Measurements from ENCODE around the gene SIRT2.

The SIRT2 gene

GRCh38 chr19:38919837-38920601 lies 20.6 kb upstream of the SIRT2 start:
- DNase-seq, result no peak

- DNase-seq, result no peak
Observed at GRCh38 chr19:38918526-38918925, 19.1 kb upstream of the SIRT2 start.

GRCh38 chr19:38917921-38918491 lies 18.6 kb upstream of the SIRT2 start:
- peak; percentile 20 for DNase-seq

- no peak for DNase-seq
Observed at GRCh38 chr19:38917516-38917915, 18.1 kb upstream of the SIRT2 start.

GRCh38 chr19:38915329-38916321 lies 16.2 kb upstream of the SIRT2 start:
- no peak for DNase-seq

- DNase-seq, result no peak
Observed at GRCh38 chr19:38913958-38914357, 14.5 kb upstream of the SIRT2 start.

- DNase-seq, result peak; percentile 8
Observed at GRCh38 chr19:38912600-38913514, 13.4 kb upstream of the SIRT2 start.

- DNase-seq, result no peak
Observed at GRCh38 chr19:38911388-38912001, 12.1 kb upstream of the SIRT2 start.

- DNase-seq, result no peak
Observed at GRCh38 chr19:38910488-38910887, 11.1 kb upstream of the SIRT2 start.

- no peak for DNase-seq
Observed at GRCh38 chr19:38908911-38909310, 9.5 kb upstream of the SIRT2 start.

- DNase-seq, result no peak
Observed at GRCh38 chr19:38907670-38908069, 8.3 kb upstream of the SIRT2 start.

- no peak for DNase-seq
Observed at GRCh38 chr19:38907227-38907626, 7.8 kb upstream of the SIRT2 start.

- DNase-seq, result no peak
Observed at GRCh38 chr19:38905620-38906019, 6.2 kb upstream of the SIRT2 start.

GRCh38 chr19:38904581-38905539 lies 5.4 kb upstream of the SIRT2 start:
- DNase-seq, result no peak

GRCh38 chr19:38901683-38902082 lies 2.3 kb upstream of the SIRT2 start:
- DNase-seq, result no peak

- DNase-seq, result no peak
Observed at GRCh38 chr19:38900743-38901190, 1.3 kb upstream of the SIRT2 start.

- no peak for DNase-seq
Observed at GRCh38 chr19:38900202-38900629, 798 bp upstream of the SIRT2 start.

GRCh38 chr19:38898788-38899446 lies 501 bp downstream of the SIRT2 start:
- peak; percentile 12 for DNase-seq

- DNase-seq, result no peak
Observed at GRCh38 chr19:38894968-38895367, 4.5 kb downstream of the SIRT2 start.

GRCh38 chr19:38893341-38893771 lies 6.1 kb downstream of the SIRT2 start:
- DNase-seq, result no peak
